ENCODE results near the gene TGFB3. TPM values are rescaled to one million over a fixed set of nuclear protein-coding genes. Genes with fewer than 3 reads are reported as not detected.
"Not testable (repeated sequence)": the region's sequence is repeated elsewhere in the genome, so short reads cannot be mapped to it uniquely, and the experiment has no call there.

Gene TGFB3
- total RNA-seq, 1 donor from 2014 or later = 29.5 TPM

DNA sequence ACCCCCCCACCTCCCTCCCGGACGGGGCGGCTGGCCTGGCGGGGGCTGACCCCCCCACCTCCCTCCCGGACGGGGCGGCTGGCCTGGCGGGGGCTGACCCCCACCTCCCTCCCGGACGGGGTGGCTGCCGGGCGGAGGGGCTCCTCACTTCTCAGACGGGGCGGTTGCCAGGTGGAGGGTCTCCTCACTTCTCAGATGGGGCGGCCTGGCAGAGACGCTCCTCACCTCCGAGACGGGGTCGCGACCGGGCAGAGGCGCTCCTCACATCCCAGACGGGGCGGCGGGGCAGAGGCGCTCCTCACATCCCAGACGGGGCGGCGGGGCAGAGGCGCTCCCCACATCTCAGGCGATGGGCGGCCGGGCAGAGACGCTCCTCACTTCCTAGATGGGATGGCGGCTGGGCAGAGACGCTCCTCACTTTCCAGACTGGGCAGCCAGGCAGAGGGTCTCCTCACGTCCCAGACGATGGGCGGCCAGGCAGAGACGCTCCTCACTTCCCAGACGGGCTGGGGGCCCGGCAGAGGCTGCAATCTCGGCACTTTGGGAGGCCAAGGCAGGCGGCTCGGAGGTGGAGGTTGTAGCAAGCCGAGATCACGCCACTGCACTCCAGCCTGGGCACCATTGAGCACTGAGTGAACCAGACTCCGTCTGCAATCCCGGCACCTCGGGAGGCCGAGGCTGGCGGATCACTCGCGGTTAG, 56.5 kb downstream of the TGFB3 start:
- DNase-seq (ENCODE audit: missing footprints); intact Hi-C loops (cut with DNase I); ATAC-seq: not testable (repeated sequence)

DNA sequence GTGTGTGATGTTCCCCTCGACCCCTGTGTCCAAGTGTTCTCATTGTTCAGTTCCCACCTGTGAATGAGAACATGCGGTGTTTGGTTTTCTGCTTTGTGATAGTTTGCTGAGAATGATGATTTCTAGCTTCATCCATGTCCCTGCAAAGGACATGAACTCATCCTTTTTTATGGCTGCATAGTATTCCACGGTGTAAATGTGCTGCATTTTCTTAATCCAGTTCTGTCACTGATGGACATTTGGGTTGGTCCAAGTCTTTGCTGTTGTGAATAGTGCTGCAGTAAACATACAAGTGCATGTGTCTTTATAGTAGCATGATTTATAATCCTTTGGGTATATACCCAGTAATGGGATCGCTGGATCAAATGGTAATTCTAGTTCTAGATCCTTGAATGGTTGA, 61.4 kb downstream of the TGFB3 start:
- ATAC-seq; intact Hi-C loops (cut with DNase I); DNase-seq (ENCODE audit: missing footprints): not testable (repeated sequence)

DNA sequence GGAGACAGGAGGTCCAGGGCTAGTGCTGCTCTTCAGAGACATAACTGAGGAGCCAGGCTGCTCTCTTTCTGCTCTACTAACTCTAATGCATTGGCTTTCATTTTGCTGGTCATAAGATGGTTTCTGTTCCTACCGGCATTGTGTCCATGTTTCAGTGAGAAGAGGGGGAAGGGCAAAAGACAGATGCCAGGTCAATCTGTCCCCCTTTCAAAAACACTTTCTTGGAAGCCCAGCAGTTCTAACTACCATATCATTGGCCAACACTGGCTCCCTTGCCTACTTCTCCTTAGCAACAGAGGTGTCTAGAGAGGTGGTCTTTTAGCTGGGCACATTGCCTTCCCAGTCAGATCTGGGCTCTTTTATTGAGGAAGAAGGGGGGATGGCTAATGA, 63.9 kb downstream of the TGFB3 start:
- no peak for ATAC-seq
- intact Hi-C loops (cut with DNase I) = no loop called here
- no peak for DNase-seq (ENCODE audit: missing footprints)

DNA sequence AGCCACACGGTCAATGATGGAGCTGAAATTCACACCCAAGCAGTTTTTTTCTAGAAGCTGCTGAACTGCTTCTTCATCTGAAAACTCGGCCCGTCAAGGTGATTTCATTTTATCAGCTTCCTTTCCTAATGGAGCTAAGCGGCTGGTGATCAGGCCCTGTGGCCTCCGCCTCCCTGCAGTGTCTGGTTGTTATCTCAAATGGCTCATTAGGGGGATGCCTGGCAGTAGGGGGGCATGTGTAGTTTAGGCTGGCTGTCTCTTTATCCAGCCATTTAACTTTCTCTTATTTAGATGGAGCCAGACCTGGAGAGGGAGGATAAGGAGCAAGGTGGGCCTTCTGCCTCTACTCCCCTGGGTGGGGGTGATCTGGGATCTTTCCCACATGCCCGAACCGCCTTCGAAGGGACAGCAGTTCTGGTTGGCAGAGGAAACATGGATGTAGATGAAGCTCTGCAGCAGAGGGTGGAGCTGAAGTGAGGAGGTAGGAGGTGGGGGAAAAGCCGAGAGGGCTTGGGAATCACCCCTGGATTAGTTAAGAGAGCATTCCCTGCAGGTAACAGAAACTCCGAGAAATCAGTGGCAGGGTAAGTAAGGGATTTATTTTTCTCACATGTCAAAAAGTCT, 64.4 kb downstream of the TGFB3 start:
- intact Hi-C loops (cut with DNase I) = no loop called here
- no peak for DNase-seq (ENCODE audit: missing footprints)

DNA sequence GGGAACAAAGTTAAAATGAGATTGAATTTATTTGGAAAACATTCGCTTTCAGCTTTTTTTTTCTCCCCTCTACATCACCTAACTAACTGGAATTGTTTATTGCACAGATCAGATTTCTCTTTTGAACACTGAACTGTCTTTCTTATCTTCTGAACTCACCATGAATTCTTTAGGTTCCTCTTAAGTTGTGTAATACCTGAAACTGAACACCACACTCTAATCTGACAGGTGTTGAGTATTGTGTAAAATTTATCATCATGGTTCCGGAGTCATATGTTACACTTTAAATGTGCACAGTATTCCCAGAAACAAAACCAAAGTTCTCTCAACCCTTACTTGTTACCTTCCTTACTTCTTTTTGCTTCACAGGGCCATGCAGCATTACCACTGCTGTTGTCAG, 66.8 kb downstream of the TGFB3 start:
- intact Hi-C loops (cut with DNase I) = no loop called here
- ATAC-seq (no peak), DNase-seq (ENCODE audit: missing footprints) (no peak)

More for the DNA sequence above, 64.4 kb downstream of the TGFB3 start:
- no peak for ATAC-seq

DNA sequence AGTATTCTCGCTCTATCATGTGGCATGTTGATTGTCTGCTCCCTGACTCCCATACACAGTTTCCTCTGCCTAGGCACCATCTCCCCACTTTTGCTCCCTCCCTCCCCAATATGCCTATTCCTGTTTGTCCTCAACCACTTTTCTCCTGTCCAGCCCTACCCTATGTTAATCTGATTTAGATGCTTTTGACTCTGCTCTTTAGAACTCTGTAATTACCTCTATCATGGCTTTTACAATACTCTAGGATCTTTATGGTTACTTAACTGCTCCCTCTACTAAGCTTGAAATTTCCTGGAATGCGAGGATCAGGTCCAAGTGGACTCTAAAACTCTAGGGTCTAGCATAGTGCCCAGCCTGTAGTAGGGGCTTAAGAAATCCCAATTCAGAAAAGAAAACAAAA, 68.6 kb downstream of the TGFB3 start:
- ATAC-seq = no peak
- intact Hi-C loops (cut with DNase I) = no loop called here
- no peak for DNase-seq (ENCODE audit: missing footprints)

DNA sequence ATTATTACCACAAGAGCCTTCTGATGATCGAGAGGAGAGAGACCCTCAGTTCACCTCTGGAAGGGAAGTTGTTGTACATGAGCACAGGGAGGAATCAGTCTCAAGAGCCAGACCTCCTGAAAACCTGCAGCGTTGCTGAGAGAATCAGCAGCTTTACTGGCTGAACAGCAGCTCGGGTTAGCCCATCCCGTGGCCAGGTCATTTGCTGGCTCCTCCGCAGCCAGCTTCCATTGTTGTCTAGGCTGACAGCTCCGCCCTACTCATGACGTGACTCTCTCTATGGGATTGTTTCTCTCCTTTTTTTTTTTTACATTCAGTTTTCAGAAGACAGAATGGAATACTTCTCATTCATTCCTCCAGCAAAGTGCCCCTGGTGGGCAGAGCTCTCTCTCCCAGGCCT, 69.9 kb downstream of the TGFB3 start:
- ATAC-seq (no peak), DNase-seq (ENCODE audit: missing footprints) (no peak)
- intact Hi-C loops (cut with DNase I) = no loop called here

DNA sequence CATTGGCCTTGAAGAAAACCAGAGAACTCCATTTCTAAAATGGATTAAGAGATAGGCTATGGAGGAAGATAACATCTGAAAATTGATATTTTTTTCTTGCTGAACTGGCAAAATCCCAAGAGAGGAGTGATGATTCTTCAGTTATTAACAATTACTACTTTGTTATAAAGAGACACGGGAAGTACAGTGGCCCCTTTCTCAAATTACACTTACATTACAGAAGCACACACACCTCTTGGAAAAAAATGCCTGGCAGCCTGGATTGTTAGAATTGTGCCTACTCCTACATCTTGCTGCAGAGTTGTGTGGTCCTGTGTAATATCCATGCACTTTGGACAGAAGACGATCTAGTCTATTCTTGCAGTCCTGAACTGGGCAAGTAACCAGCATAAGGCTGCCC, 71.7 kb downstream of the TGFB3 start:
- intact Hi-C loops (cut with DNase I) = no loop called here
- no peak for ATAC-seq
- no peak for DNase-seq (ENCODE audit: missing footprints)

DNA sequence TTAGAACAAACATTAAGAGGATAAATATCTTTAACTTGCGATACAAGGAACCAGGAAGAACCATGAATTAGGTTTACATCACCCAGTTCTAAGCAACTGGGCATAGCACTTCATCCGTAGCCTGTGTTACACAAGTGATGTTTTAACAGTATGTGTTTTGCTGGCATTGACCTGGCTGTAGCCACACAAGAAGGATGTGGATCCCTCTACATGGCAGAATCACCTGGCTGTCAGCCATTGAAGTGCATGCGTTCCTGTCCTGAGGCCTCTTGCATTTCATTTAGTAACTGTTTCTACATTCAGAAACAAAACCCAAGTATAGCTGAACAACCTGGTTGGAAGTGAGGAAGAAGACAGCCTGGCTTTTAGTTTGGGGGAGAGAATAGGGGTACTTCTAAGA, 72.2 kb downstream of the TGFB3 start:
- intact Hi-C loops (cut with DNase I) = no loop called here
- DNase-seq (ENCODE audit: missing footprints) (no peak), ATAC-seq (no peak)

Other genes starting within 250 kb of the TGFB3 start
- 30.4 TPM for gene IFT43, start 3.8 kb upstream of the TGFB3 start, total RNA-seq
- gene GPATCH2L, start 169.9 kb upstream of the TGFB3 start, total RNA-seq = 21.7 TPM

Data from Right ventricle myocardium inferior (tissue), 1 donor.